GM06990 (cell line): ENCODE measurements around the gene GNAL.

Experiments
- DNase-seq: peaks from one replicate; pipeline ENCODE4 v3.0.0-alpha.2; 2011; ENCODE audit not compliant: insufficient read length; ENCODE audit errors: extremely low read depth
- H3K27me3 ChIP-seq: replicated peaks from 2 replicates; pipeline ENCODE4 v1.6.0; 2011; ENCODE audit warnings: low read length; ENCODE audit not compliant: control insufficient read depth, insufficient read depth
- H3K36me3 ChIP-seq: 2 replicates; pipeline ENCODE4 v1.5.1; 2011; ENCODE audit warnings: low read length; ENCODE audit not compliant: control insufficient read depth, insufficient read depth
- H3K4me3 ChIP-seq: replicated peaks from 2 replicates; pipeline ENCODE4 v1.5.1; 2011; ENCODE audit warnings: low read depth, mild to moderate bottlenecking, control low read depth, low read length
- CTCF ChIP-seq: IDR thresholded peaks from 2 replicates; pipeline ENCODE4 v1.5.1; 2011; ENCODE audit warnings: low read length, control low read depth, mild to moderate bottlenecking, inconsistent platforms; ENCODE audit not compliant: insufficient read depth, poor library complexity, severe bottlenecking

GNAL gene

DNA sequence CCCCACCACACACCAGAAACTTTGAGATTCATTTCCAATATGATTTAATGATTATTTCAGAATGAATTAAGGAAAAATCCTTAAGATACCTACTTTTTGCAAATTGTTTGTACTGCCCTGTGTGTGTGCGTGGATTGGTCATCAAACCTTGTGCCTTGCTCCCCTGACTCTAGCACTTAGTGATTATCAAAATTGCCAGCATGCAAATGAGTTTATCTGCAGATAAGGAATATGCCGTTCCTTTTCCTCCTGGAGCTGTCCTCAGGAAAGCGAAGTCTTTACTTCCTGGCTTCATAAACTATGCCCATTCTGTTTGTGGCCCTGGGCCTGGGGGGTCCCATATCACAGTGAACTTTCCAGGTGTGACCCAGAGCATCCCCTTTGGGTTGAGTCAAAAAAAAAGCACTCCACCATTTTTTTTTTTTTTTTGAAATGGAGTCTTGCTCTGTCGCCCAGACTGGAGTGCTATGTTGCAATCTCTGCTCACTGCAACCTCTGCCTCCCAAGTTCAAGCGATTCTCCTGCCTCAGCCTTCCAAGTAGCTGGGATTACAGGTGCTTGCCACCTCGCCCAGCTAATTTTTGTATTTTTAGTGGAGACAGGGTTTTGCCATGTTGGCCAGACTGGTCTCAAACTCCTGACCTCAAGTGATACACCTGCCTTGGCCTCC, 173.5 kb downstream of the GNAL start:
- no peak for DNase-seq
- TF ChIP-seq CTCF = no peak
- no peaks in the 10 kb centered on the region for H3K36me3 ChIP-seq
- H3K27me3 ChIP-seq = no peaks in the 10 kb centered on the region
- H3K4me3 ChIP-seq = no peak overlapping the region

DNA sequence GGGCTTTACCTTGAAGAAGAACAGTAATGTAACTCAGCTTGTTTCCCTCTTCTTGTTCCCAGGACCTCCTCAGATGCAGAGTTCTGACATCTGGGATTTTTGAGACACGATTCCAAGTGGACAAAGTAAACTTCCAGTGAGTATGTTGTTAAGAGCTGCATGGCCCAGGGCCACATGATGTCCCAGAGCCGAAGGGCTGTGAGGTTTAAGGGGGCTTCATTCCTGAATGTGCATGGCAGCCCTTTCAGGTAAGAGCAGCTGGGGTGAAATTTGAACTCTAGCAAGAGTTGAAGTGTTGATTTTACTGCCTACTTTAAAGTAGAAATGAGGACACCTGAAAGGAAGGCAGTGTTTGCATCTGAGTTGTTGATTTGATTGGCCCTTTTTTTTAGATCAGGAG, 175.4 kb downstream of the GNAL start:
- no peak overlapping the region for H3K4me3 ChIP-seq
- TF ChIP-seq CTCF = no peak
- no peaks in the 10 kb centered on the region for H3K27me3 ChIP-seq
- H3K36me3 ChIP-seq = no peaks in the 10 kb centered on the region
- no peak for DNase-seq

DNA sequence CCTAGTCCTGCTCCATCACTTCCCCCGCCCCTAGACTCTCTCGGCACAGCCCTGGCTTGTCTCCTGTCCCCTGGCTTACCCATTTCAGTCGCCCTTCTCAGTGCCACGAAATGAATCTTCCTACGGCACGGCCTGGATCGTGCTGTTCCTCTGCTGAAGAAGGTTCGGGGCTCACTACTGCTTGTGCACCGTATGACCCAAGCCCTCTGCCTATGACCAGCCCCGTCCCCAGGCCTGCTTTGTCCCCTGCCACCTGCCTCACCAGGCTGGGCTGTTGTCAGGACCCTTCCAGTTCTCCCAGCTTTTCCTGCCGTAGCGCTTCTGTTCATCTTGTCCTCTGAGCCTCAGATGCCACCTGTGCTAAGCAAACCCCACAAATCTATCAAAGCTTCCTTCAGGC, 176.0 kb downstream of the GNAL start:
- Histone ChIP-seq H3K4me3 (no peak overlapping the region), H3K27me3 (no peaks in the 10 kb centered on the region), H3K36me3 (no peaks in the 10 kb centered on the region)
- no peak for TF ChIP-seq CTCF
- no peak for DNase-seq

DNA sequence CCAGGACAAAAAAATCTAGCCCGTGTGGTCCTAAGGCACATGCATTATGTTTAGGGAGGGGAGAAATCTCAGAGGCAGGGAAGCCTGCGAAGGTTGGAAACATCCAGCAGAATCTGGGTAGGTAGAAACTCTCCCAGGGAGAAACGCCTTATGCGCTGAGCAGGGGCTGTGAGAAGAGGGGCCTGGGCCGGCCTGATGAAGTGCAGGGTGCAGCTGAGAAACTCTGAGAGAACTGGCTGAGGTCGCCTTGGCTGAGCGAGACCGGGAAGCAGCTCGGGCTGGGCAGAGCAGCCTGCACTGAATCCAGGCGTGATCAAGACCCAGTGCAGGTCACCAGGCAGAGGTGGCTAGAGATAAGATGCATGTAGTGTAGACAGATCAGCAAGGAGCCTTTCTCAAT, 177.3 kb downstream of the GNAL start:
- H3K4me3 ChIP-seq = no peak overlapping the region
- DNase-seq = no peak
- no peak for TF ChIP-seq CTCF
- H3K36me3 ChIP-seq = no peaks in the 10 kb centered on the region
- no peaks in the 10 kb centered on the region for H3K27me3 ChIP-seq

DNA sequence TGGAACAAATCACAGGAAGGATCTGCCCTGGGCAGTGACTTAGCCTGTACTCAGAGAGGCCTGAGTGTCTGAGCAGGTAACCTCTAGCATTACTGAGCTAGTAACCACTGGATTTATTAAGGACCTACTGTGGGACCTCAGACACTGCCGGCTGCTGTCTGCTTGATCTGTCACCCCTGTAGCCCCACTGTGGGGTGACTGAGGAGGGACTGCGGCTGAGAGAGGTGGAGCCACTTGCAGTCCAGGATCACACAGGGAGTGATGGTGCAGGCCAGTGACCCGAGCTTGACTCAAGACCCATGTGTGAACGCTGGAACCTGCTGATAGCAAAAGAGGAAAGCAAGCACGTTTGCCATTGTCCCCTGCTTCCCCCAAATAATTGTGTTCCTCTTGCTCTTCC, 177.7 kb downstream of the GNAL start:
- H3K36me3 ChIP-seq = no peaks in the 10 kb centered on the region
- H3K27me3 ChIP-seq = no peaks in the 10 kb centered on the region
- no peak overlapping the region for H3K4me3 ChIP-seq
- no peak for TF ChIP-seq CTCF
- no peak for DNase-seq

GRCh38 chr18:11868230-11868629, 179.2 kb downstream of the GNAL start:
- DNase-seq = no peak
- H3K4me3 ChIP-seq = no peak overlapping the region
- no peaks in the 10 kb centered on the region for H3K36me3 ChIP-seq
- H3K27me3 ChIP-seq = no peaks in the 10 kb centered on the region
- TF ChIP-seq CTCF = no peak
